Breast epithelium (tissue), 3 donors: ENCODE results near the gene NAV1.

ENCODE experiments used
- POLR2A ChIP-seq: fragments of 450-650 bp; IDR thresholded peaks from one replicate; pipeline ENCODE4 v1.6.1; 2016; ENCODE audit warnings: antibody characterized with exemption, mild to moderate bottlenecking, moderate library complexity
- POLR2AphosphoS5 ChIP-seq, 3 donors: sonication (generic); formaldehyde crosslinking; IDR thresholded peaks; one replicate each; pipeline ENCODE4 v1.6.1; 2017; ENCODE audit warnings: antibody characterized with exemption in 3 of 3
- TF ChIP-seq, protein P1 (sequence below), 3 donors: fragments of 450-650 bp; IDR thresholded peaks; one replicate each; pipeline ENCODE4 v1.5.1; 2016 to 2017; ENCODE audit warnings: antibody characterized with exemption in 3 of 3, mild to moderate bottlenecking in 3 of 3, moderate library complexity in 3 of 3

DNA sequence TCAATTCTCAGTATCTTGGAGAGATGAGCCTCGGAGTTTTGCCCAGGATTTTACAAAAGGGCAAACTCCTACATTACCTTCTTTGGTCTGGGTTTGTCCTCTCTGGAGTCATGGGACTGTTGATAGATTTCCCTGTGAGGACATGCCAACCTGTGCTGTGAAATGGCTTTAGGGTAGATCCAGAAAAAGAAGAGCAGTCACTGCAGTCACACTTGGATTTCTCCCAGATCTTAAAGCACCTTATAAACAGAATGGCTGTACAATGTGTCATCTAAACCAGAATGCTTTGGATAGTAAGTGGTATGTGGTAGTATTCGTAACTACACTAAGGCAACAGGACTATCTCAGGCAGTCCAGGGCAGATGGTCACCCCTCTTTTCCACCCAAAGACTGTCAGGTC is 30.1 kb upstream of the NAV1 start:
- TF ChIP-seq, protein P1, sequence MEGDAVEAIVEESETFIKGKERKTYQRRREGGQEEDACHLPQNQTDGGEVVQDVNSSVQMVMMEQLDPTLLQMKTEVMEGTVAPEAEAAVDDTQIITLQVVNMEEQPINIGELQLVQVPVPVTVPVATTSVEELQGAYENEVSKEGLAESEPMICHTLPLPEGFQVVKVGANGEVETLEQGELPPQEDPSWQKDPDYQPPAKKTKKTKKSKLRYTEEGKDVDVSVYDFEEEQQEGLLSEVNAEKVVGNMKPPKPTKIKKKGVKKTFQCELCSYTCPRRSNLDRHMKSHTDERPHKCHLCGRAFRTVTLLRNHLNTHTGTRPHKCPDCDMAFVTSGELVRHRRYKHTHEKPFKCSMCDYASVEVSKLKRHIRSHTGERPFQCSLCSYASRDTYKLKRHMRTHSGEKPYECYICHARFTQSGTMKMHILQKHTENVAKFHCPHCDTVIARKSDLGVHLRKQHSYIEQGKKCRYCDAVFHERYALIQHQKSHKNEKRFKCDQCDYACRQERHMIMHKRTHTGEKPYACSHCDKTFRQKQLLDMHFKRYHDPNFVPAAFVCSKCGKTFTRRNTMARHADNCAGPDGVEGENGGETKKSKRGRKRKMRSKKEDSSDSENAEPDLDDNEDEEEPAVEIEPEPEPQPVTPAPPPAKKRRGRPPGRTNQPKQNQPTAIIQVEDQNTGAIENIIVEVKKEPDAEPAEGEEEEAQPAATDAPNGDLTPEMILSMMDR (IDR thresholded peaks at IDR 0.05) = no peak
- TF ChIP-seq POLR2A = no peak
- peak in 1 of 3 donors; percentile 59 for TF ChIP-seq POLR2AphosphoS5 (IDR thresholded peaks at IDR 0.05)
